SK-N-SH (cell line): Measurements from ENCODE around the gene FYB2. TPM values are rescaled to one million over a fixed set of nuclear protein-coding genes. Genes with fewer than 3 reads are reported as not detected.

ENCODE experiments used
- CTCF ChIA-PET: fragments of 300-600, 350-600 bp; formaldehyde crosslinking; extraction: SDS; loops from one replicate; lab custom pipeline; 2021; lab: Yijun Ruan, JAX
- POLR2A ChIA-PET: fragments of 350-600 bp; sonication (Branson Sonifier 250); formaldehyde crosslinking; extraction: SDS; loops from one replicate; lab custom pipeline; 2020; ENCODE audit warnings: antibody characterized with exemption, inconsistent platforms; lab: Yijun Ruan, JAX
- DNase-seq: peaks from one replicate; pipeline ENCODE4 v3.0.0; 2012
- H2AFZ ChIP-seq: fragments of 200-600 bp; sonication (generic); 2 replicates; pipeline ENCODE4 v1.8.1; 2016; ENCODE audit warnings: antibody characterized with exemption, mild to moderate bottlenecking, low read depth
- H3F3A ChIP-seq: fragments of 200-600 bp; sonication (generic); replicated peaks from 2 replicates; pipeline ENCODE3; 2016; ENCODE audit warnings: antibody characterized with exemption, mild to moderate bottlenecking; ENCODE audit not compliant: insufficient read depth
- H3K27ac ChIP-seq, 2 experiments: fragments of 200-500 bp in 1 of 2; fragments of 200-600 bp in 1 of 2; sonication (Bioruptor generic) in 1 of 2; sonication (generic), shearing (Covaris generic) in 1 of 2; 2 replicates each; pipeline versions ENCODE4 v1.5.1 to v1.6.1; 2014 to 2016; ENCODE audit warnings: low read depth in 2 of 2, inconsistent platforms in 1 of 2, low read length in 1 of 2, mild to moderate bottlenecking in 1 of 2, mixed read lengths in 1 of 2
- H3K27me3 ChIP-seq: fragments of 200-600 bp; sonication (generic), shearing (Covaris generic); 2 replicates; pipeline ENCODE4 v1.6.1; 2016; ENCODE audit warnings: mixed run types; ENCODE audit not compliant: insufficient read depth
- H3K36me3 ChIP-seq, 2 experiments: fragments of 200-500 bp in 1 of 2; fragments of 200-600 bp in 1 of 2; sonication (Bioruptor generic) in 1 of 2; sonication (generic) in 1 of 2; replicated peaks in 1 of 2; 2 replicates each; pipeline versions ENCODE3 to v1.5.1; 2014 to 2016; ENCODE audit warnings: low read length in 1 of 2, mild to moderate bottlenecking in 1 of 2; ENCODE audit not compliant: insufficient read depth in 2 of 2, control insufficient read depth in 1 of 2
- H3K4me1 ChIP-seq, 2 experiments: fragments of 200-500 bp in 1 of 2; fragments of 200-600 bp in 1 of 2; sonication (Bioruptor generic) in 1 of 2; sonication (generic), shearing (Covaris generic) in 1 of 2; 2 replicates each; pipeline versions ENCODE4 v1.5.1 to v1.6.1; 2014 to 2016; ENCODE audit warnings: low read depth in 1 of 2, low read length in 1 of 2, mixed run types in 1 of 2; ENCODE audit not compliant: insufficient read depth in 2 of 2, control insufficient read depth in 1 of 2
- H3K4me2 ChIP-seq: fragments of 200-600 bp; sonication (generic), shearing (Covaris generic); 2 replicates; pipeline ENCODE4 v1.6.1; 2017; ENCODE audit warnings: mixed run types
- H3K4me3 ChIP-seq, 2 experiments: fragments of 200-500 bp in 1 of 2; fragments of 200-600 bp in 1 of 2; sonication (Bioruptor generic) in 1 of 2; sonication (generic), shearing (Covaris generic) in 1 of 2; 2 replicates each; pipeline versions ENCODE4 v1.5.1 to v1.8.1; 2014 to 2016; ENCODE audit warnings: low read depth in 2 of 2, inconsistent platforms in 1 of 2, low read length in 1 of 2, mild to moderate bottlenecking in 1 of 2, mixed read lengths in 1 of 2, moderate library complexity in 1 of 2
- H3K79me2 ChIP-seq: fragments of 200-600 bp; sonication (generic); 2 replicates; pipeline ENCODE4 v1.8.1; 2017; ENCODE audit warnings: mild to moderate bottlenecking; ENCODE audit not compliant: insufficient read depth
- H3K9ac ChIP-seq: fragments of 200-600 bp; sonication (generic); 2 replicates; pipeline ENCODE4 v1.6.1; 2017; ENCODE audit warnings: mixed run types
- H3K9me2 ChIP-seq: fragments of 200-600 bp; sonication (generic); 2 replicates; pipeline ENCODE4 v1.6.1; 2017; ENCODE audit warnings: mixed run types
- H3K9me3 ChIP-seq: fragments of 200-600 bp; sonication (generic); 2 replicates; pipeline ENCODE4 v1.6.1; 2017; ENCODE audit warnings: mixed run types, mild to moderate bottlenecking, moderate library complexity
- H4K20me1 ChIP-seq: fragments of 200-600 bp; sonication (generic); 2 replicates; pipeline ENCODE4 v1.6.1; 2017; ENCODE audit warnings: mild to moderate bottlenecking, mixed run types; ENCODE audit not compliant: insufficient read depth
- EZH2phosphoT487 ChIP-seq: fragments of 200-600 bp; sonication (generic); IDR thresholded peaks from 2 replicates; pipeline ENCODE4 v1.6.1; 2017; ENCODE audit warnings: low read depth, mixed run types, mild to moderate bottlenecking, antibody characterized with exemption, moderate library complexity, borderline replicate concordance
- FOSL2 ChIP-seq: IDR thresholded peaks from 2 replicates; pipeline ENCODE4 v1.4.0; 2012; ENCODE audit warnings: low read depth, mild to moderate bottlenecking, moderate library complexity, borderline replicate concordance
- FOXJ3 ChIP-seq: sonication (generic); formaldehyde crosslinking; IDR thresholded peaks from 2 replicates; pipeline ENCODE4 v1.5.1; 2020; ENCODE audit warnings: mild to moderate bottlenecking, missing genetic modification reagents
- GATA2 ChIP-seq: sonication (generic); formaldehyde crosslinking; IDR thresholded peaks from 2 replicates; pipeline ENCODE4 v1.5.0; 2020; ENCODE audit warnings: mild to moderate bottlenecking, missing genetic modification reagents
- JUND ChIP-seq: IDR thresholded peaks from 2 replicates; pipeline ENCODE4 v1.4.0; 2012
- MEF2A ChIP-seq: IDR thresholded peaks from 2 replicates; pipeline ENCODE4 v1.4.0; 2012; ENCODE audit warnings: low read depth, borderline replicate concordance
- MXI1 ChIP-seq: IDR thresholded peaks from 2 replicates; pipeline ENCODE4 v1.6.1; 2012; ENCODE audit warnings: mild to moderate bottlenecking, low read depth, low read length, improper control_type of control experiment
- NFIC ChIP-seq: IDR thresholded peaks from 2 replicates; pipeline ENCODE4 v1.4.0; 2012; ENCODE audit warnings: borderline replicate concordance
- NRF1 ChIP-seq: IDR thresholded peaks from 2 replicates; pipeline ENCODE4 v1.6.1; 2012; ENCODE audit warnings: low read depth, mild to moderate bottlenecking, low read length
- PBX3 ChIP-seq: IDR thresholded peaks from 2 replicates; pipeline ENCODE4; 2012
- POLR2AphosphoS5 ChIP-seq: IDR thresholded peaks from 2 replicates; pipeline ENCODE4 v1.6.1; 2012; ENCODE audit warnings: low read depth, low read length
- RFX5 ChIP-seq: IDR thresholded peaks from 2 replicates; pipeline ENCODE4 v1.6.1; 2012; ENCODE audit warnings: mild to moderate bottlenecking, improper control_type of control experiment, low read length
- SIN3A ChIP-seq: IDR thresholded peaks from 2 replicates; pipeline ENCODE4 v1.6.1; 2012; ENCODE audit warnings: low read depth, mild to moderate bottlenecking, low read length, moderate library complexity, borderline replicate concordance
- SMC3 ChIP-seq: IDR thresholded peaks from 2 replicates; pipeline ENCODE4 v1.6.1; 2012; ENCODE audit warnings: low read depth, low read length, improper control_type of control experiment
- TAF1 ChIP-seq: IDR thresholded peaks from 2 replicates; pipeline ENCODE4 v1.6.1; 2012; ENCODE audit warnings: low read depth, mild to moderate bottlenecking, low read length, moderate library complexity, borderline replicate concordance
- TCF12 ChIP-seq: IDR thresholded peaks from 2 replicates; pipeline ENCODE4 v1.4.0; 2012
- TEAD4 ChIP-seq: IDR thresholded peaks from 2 replicates; pipeline ENCODE4 v1.4.0; 2012; ENCODE audit warnings: mild to moderate bottlenecking, borderline replicate concordance; ENCODE audit not compliant: insufficient read depth
- USF1 ChIP-seq: IDR thresholded peaks from 2 replicates; pipeline ENCODE4 v1.4.0; 2012; ENCODE audit warnings: low read depth, borderline replicate concordance
- USF2 ChIP-seq: fragments of 150-350 bp; IDR thresholded peaks from 2 replicates; pipeline ENCODE4 v1.6.1; 2017; ENCODE audit warnings: antibody characterized with exemption, low read length, low read depth, borderline replicate concordance
- YY1 ChIP-seq: IDR thresholded peaks from 2 replicates; pipeline ENCODE4 v1.4.0; 2012; ENCODE audit warnings: low read depth, mild to moderate bottlenecking
- ZBTB33 ChIP-seq: IDR thresholded peaks from 2 replicates; pipeline ENCODE4 v1.4.0; 2012; ENCODE audit warnings: low read depth, borderline replicate concordance
- WGBS: methylation state at CpG from one replicate; pipeline ENCODE4 v1.1.6; 2017; ENCODE audit warnings: low lambda C conversion rate; 5-methylcytosine and 5-hydroxymethylcytosine counted together
- polyA plus RNA-seq, 3 experiments: library from polyadenylated mRNA; depleted of rRNA; stranded (reverse); fragments of >200 nt; gene quantifications; 2 replicates each; pipeline ENCODE4 v1.2.3, GENCODE V29; 2012

FYB2 gene
- polyA plus RNA-seq, 1 of the 3 experiments (the other 2 are of a cell fraction): not detected

- CTCF ChIA-PET: interaction anchor here (0.7 to 1.4 kb wide), 2 partner anchors 9 to 27 kb away, joined by 3 read pairs; no protein-coding TSS in a partner anchor
- TF ChIP-seq SMC3 (no peak), JUND (no peak), GATA2 (CRISPR knock-in tag) (no peak), PBX3 (no peak), EZH2phosphoT487 (no peak), ZBTB33 (no peak), TCF12 (no peak), NRF1 (no peak), FOSL2 (no peak), POLR2AphosphoS5 (no peak), SIN3A (no peak), YY1 (no peak), RFX5 (no peak), NFIC (no peak)
- H3K79me2 ChIP-seq: no peaks in the 10 kb centered on the region
- H4K20me1 ChIP-seq: no peaks in the 10 kb centered on the region
- no peak overlapping the region for H3K27ac ChIP-seq
- no peak overlapping the region for H3K4me3 ChIP-seq
- no peak for DNase-seq
- H3K4me2 ChIP-seq: no peak overlapping the region
- H3F3A ChIP-seq: no peaks in the 10 kb centered on the region
- no peaks in the 10 kb centered on the region for H3K36me3 ChIP-seq
- no peaks in the 10 kb centered on the region for H3K9me2 ChIP-seq
- H3K27me3 ChIP-seq: no peaks in the 10 kb centered on the region
- 93% methylated on average over 1 of the region's 1 CpG for WGBS
- POLR2A ChIA-PET: no interaction called here
- H2AFZ ChIP-seq: no peak overlapping the region
- no peak overlapping the region for H3K9ac ChIP-seq
- no peaks in the 10 kb centered on the region for H3K9me3 ChIP-seq
- H3K4me1 ChIP-seq: peaks cover 0 to 5% of the 10 kb centered on the region in 2 experiments; a peak in 2 of 4 replicates
These were observed 5.7 kb upstream of the FYB2 start for GRCh38 chr1:56824938-56825337.

- ChIA-PET CTCF (interaction anchor here (1.4 to 1.6 kb wide), 2 partner anchors 9 to 27 kb away, joined by 3 to 4 read pairs; no protein-coding TSS in a partner anchor), POLR2A (no interaction called here)
- 76% methylated on average over 2 of the region's 2 CpGs for WGBS
- no peaks in the 10 kb centered on the region for H3F3A ChIP-seq
- H4K20me1 ChIP-seq: no peaks in the 10 kb centered on the region
- no peak overlapping the region for H3K27ac ChIP-seq
- H3K4me1 ChIP-seq: peaks cover 0 to 8% of the 10 kb centered on the region in 2 experiments; a peak in 2 of 4 replicates
- no peak overlapping the region for H2AFZ ChIP-seq
- no peaks in the 10 kb centered on the region for H3K36me3 ChIP-seq
- H3K79me2 ChIP-seq: no peaks in the 10 kb centered on the region
- TF ChIP-seq ZBTB33: no peak
- no peak for TF ChIP-seq USF1
- no peak for TF ChIP-seq TEAD4
- no peak for TF ChIP-seq YY1
- TF ChIP-seq TAF1: no peak
- TF ChIP-seq MXI1: no peak
- TF ChIP-seq MEF2A: no peak
- TF ChIP-seq FOXJ3 (CRISPR knock-in tag): no peak
- TF ChIP-seq USF2: no peak
- no peak for TF ChIP-seq JUND
- TF ChIP-seq FOSL2: no peak
- TF ChIP-seq PBX3: no peak
- H3K9me3 ChIP-seq: no peaks in the 10 kb centered on the region
- no peak overlapping the region for H3K9ac ChIP-seq
- H3K4me3 ChIP-seq: no peak overlapping the region
- H3K27me3 ChIP-seq: no peaks in the 10 kb centered on the region
- no peaks in the 10 kb centered on the region for H3K9me2 ChIP-seq
- no peak for DNase-seq
- H3K4me2 ChIP-seq: no peak overlapping the region
These were observed 5.1 kb upstream of the FYB2 start for GRCh38 chr1:56824271-56824670.
